HG02938 (cell line): ENCODE results near the gene PRLHR.

Source experiments
- ATAC-seq: cut with Tn5 transposase; IDR thresholded peaks from one replicate; pipeline ENCODE4 v1.9.1; 2021; ENCODE audit warnings: mild to moderate bottlenecking, moderate library complexity; ENCODE audit not compliant: unreplicated experiment

PRLHR gene

DNA sequence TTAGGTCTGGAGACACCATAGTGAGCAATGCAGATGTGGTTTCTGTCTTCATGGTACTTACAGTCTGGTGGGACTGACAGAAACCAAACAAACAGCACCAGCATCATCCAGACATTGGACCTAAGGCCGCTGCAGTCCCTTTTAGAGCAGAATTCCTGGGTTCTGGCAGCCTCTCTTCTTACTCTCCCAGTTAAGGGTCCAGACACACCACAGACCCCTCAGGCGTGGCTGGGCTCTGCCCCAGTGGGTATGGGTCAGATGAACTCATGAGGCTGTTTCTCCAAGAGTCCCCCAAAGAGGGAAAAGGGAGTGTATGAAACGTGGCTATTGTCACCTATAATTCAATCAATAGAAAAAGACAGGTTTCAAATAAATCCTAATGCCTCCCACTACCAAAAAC lies 31.3 kb downstream of the PRLHR start:
- ATAC-seq = no peak

DNA sequence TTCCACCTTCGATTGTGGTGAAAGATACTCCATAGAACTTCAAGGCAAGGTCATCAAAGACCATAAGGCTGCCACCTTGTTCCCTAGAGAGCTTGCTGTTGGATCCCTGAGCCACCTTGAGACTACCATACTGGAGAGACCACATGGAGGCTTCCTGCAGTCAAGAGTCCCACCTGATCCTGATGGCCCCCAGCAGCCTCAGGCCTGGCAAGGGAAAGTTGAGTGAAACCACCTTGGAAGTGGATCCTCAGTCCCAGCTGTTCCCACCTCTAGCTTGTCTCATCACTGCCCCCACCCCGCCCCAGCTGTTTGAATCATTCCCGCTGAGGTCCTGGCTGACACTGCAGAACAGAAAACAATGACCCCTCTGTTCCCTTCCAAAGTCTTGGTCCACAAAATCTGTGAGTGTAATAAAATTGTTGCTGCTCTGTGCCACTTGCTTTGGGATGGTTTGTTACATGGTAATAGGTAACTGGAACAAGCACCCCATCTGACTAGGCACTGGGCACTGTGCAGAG lies 32.0 kb downstream of the PRLHR start:
- ATAC-seq = no peak

DNA sequence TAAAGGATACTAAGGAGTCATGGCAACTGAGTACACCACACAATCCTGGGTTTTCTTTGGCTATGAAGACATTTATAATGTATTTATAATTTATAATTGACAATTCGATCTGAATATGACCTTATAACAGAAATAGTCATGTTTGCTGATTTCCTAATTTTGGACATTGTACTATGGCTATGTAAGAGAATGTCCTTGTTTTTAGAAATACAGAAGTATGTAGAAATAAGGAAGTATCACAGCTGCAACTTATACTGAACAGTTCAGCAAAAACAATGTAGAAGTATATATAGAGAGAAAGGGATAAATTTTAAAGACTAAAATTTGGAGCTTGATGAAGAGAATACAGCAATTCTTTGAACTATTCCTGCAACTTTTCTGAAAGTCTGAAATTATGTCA lies 32.6 kb downstream of the PRLHR start:
- ATAC-seq = no peak

DNA sequence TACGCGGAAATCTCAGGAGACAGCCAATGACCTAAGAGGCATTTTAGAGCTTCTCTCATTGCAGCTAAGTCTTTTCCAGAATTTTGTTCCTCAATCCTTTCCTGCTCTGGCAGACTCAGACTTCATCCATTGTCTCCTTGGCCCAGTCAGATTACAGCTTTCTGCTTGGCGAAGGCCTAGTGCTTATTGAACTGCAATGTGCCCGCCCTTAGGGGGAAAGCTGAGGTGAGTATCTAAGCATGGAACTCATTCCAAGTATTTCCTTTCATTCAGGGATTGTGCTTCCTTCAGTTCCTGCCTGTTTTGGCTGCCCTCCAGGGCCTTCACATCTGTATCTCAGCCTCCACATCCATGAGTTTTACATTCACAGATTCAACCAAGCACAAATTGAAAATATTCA lies 37.5 kb downstream of the PRLHR start:
- no peak for ATAC-seq

DNA sequence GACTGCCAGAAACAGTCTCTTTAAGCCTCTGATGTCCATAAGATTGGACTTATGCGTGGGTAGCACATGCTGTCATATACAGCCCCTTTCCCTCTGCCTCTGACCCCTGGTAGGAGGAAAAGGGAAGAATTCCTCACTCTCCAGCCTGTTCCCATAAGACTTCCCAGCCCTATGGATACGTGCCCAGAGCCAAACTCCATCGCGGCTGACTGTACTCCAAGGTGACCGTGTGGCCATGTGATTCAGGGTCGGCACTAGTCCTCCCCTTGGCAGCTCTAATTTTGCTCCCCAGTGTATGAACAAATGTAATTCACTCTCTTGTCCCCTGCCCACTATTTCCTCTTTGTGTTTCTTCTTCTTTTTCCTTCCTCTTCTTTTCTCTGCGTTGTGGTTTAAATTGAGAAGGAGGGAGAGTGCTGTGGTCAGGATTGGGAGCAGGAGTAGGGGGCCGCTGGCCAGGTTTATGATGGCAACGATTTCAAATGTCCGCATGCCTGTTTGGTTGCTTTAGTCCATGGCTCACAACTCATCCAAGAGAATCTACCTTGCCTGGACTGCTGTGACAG lies 43.8 kb downstream of the PRLHR start:
- ATAC-seq = no peak

DNA sequence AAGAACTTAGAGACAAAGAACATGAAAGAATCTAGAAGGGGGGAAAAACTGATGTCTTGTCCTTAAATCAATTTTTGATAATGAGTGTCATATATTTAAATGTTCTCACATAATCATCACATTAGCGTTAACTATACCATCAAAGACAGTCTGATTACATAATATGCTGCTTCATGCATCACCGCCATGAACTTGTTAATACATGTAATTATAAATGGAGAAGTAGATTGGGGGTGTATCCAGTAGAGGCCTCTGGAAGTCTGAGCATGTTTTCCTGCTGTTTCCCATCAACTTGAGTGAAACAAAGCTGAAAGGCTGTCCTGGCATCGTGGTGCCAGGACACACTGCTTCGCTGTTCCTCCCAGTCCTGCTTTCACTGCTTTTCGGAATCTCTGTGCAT lies 48.2 kb downstream of the PRLHR start:
- no peak for ATAC-seq

DNA sequence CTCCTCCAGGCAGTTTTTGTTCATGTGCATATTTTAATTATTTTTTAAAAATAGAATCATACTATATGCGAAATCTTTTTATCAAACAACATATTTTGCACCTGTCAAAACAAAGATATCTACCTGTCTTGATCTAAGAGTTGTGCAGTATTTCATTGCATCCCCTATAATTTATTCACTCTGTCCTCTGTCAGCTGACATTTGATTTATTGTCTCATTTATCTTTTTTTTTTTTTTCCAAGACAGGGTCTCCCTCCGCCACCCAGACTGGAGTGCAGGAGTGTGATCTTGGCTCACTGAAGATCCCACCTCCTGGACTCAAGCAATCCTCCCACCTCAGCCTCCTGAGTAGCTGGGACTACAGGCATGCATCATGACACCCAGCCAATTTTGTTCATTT lies 49.0 kb downstream of the PRLHR start:
- ATAC-seq = no peak

DNA sequence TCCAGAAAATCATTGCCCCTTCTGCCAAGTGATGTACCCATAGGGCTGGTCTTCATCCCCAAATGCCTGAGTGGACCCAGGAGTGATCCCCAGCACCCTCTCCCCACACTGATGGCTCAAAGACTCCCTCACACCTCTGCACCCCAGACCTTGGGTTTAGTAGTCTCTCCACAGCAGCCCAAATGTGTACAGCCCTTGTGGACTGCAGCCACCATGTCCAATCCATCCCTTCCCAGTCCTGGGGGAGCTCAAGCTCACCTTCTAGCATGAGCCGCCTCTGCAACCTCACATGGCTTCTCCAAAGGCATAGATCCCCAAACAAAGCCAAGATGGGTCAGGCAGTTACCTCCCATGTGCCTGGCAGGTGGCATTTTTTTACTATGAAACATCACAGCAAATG lies 50.1 kb downstream of the PRLHR start:
- no peak for ATAC-seq

DNA sequence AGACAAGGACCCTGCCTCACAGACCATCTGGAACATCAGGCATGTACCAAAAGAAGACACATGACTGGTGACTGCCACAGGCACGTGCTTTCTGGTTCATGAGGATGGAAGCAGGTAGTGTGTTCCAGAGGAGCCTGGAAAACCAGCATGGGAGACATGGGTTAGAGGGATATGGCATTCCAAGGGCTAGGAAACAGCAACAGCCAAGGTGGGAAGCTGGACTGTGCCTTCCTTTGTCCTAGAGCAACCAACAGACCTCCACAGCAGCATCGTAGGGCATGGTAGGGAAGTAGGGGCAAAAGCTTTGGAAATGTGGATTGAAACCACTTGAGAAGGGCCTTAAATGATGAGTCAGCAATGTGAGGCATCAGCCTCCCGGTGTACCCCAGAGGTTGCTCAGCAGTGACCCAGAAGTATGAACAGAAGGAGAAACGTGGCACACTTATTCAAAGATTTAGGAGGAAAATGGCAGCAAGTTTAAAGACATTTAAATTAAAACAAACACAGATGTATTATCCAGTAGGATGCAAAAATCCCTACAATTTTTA lies 51.0 kb downstream of the PRLHR start:
- no peak for ATAC-seq

DNA sequence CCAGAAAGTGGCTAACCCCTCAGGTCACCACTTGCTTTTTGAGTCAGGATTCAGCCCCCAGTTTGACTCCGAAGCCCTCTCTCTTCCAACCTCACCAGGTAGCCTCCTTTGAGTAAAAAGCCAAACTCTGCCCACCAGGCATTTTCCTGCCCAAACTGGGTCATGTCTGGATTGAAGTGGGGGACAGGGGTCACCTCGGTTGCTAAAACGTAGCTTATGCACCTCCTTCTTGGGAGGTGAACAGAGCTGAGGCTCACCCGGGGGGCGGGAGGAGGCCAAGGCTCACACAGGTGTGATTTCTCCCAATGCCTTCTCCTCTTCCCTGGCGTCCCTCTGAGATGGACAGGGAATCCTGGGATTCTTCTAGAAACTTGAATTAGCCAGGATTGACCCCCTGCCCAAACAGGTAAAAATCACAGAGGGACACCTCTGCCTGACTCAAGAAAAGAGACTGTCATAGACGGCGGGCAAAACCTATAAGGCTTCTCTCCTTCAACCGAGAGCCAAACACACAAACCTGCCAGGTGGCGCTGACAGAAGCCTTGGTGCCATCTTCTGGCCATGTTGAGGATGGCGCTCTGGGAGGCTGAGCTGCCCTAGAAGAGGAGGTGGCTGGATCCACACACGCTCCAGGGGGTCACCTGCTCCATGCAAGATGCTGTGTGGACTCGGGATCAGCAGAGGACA lies 51.6 kb downstream of the PRLHR start:
- peak; percentile 51 for ATAC-seq

DNA sequence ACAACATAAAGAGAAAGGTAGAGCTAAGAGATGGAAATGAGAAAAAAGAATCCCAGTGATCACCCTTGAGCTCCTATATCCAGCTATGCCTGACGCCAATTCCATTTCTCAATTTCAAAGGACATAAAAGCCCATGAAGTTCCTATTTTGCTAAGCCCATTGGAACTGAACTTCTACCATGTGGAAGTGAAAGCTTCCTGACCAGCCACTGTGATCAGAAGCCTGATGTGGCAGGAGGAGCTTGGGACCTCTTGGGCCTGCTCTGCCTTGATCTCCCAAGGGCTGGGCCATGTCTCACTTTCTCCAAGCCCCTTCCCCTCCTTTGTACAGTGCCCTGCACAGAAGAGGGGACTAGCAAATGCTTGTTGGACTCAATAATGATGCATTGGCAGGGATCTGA lies 52.7 kb downstream of the PRLHR start:
- ATAC-seq = no peak

DNA sequence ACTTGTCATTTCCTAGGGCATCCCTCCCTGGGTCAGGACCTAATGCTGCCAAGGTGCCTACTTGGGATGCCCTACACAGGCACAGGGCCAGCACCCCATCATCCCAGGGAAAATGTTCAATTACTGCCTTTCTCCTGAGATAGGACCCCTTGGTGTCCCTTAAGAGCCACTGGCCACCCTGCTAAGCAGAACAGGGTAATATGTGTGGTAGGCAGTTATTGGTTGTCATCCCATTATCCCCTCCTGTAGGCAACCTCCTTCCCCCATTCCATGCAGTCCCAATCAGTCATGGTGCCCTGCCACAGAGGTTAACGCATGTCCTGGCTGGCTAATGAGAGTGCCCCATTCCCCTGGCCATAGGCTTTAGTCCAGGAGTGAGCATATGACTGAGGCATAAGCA lies 53.2 kb downstream of the PRLHR start:
- no peak for ATAC-seq

DNA sequence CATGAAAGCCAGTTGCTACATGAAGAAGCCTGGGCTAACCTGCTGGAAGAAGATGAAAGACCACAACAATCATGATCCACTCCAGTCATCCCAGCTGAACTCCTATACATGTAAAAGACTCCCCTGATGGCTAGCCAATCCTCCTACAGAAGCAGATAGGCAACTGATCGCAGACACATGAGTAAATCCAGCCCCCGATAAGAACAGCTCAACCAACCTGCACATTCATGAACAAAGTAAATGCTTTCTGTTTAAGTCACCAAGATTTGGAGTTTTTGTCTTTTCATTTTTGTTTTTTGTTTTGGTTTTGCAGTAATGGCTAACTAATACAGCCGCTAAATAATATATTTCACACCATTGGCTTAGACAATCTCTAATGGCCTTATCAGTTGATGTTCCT lies 53.7 kb downstream of the PRLHR start:
- ATAC-seq = no peak
